Chondrocyte (in vitro differentiated cells): ENCODE results near the gene LMX1B. TPM values are rescaled to one million over a fixed set of nuclear protein-coding genes. Genes with fewer than 3 reads are reported as not detected.

ENCODE experiments used
- DNase-seq: peaks from one replicate; pipeline ENCODE4 v3.0.0; 2021; ENCODE audit warnings: mixed read lengths, low spot score
- H3K27ac Mint-ChIP-seq: one replicate; pipeline ENCODE4 v1.8.0; 2021; ENCODE audit warnings: mild to moderate bottlenecking, moderate library complexity, mixed read lengths; ENCODE audit not compliant: unreplicated experiment
- H3K27me3 Mint-ChIP-seq: 2 replicates; pipeline ENCODE4 v1.8.0; 2021; ENCODE audit warnings: low read depth, mixed read lengths
- H3K36me3 Mint-ChIP-seq: 2 replicates; pipeline ENCODE4 v1.8.0; 2021; ENCODE audit warnings: low read depth, mixed read lengths
- H3K4me1 Mint-ChIP-seq: 2 replicates; pipeline ENCODE4 v1.8.0; 2021; ENCODE audit warnings: low read depth, mild to moderate bottlenecking, mixed read lengths
- H3K4me3 Mint-ChIP-seq: one replicate; pipeline ENCODE4 v1.8.0; 2021; ENCODE audit warnings: mild to moderate bottlenecking, moderate library complexity, mixed read lengths; ENCODE audit not compliant: unreplicated experiment
- H3K9me3 Mint-ChIP-seq: 2 replicates; pipeline ENCODE4 v1.8.0; 2021; ENCODE audit warnings: low read depth, mixed read lengths
- CTCF ChIP-seq: fragments of 200-600 bp; sonication (generic); IDR thresholded peaks from 2 replicates; pipeline ENCODE4 v1.5.0; 2021; ENCODE audit warnings: antibody characterized with exemption, mild to moderate bottlenecking, moderate library complexity
- total RNA-seq: library from RNA; stranded (reverse); gene quantifications from 3 replicates; pipeline ENCODE4 v1.2.1, GENCODE V29; 2021

The LMX1B gene
- total RNA-seq, 1 donor from 2014 or later = not detected

GRCh38 chr9:126633881-126634558, 20.3 kb downstream of the LMX1B start:
- Mint-ChIP-seq H3K4me1 (peaks cover 4% of the 10 kb centered on the region), H3K9me3 (no peaks in the 10 kb centered on the region), H3K4me3 (no peak overlapping the region), H3K27ac (no peak overlapping the region), H3K27me3 (peaks cover 56% of the 10 kb centered on the region), H3K36me3 (peaks cover 1% of the 10 kb centered on the region)
- TF ChIP-seq CTCF = no peak
- DNase-seq = no peak

GRCh38 chr9:126635061-126635460, 21.3 kb downstream of the LMX1B start:
- peaks cover 53% of the 10 kb centered on the region for H3K27me3 Mint-ChIP-seq
- H3K4me3 Mint-ChIP-seq = no peak overlapping the region
- no peak for TF ChIP-seq CTCF
- DNase-seq = no peak
- H3K36me3 Mint-ChIP-seq = peaks cover 1% of the 10 kb centered on the region
- peaks cover 4% of the 10 kb centered on the region for H3K4me1 Mint-ChIP-seq
- H3K27ac Mint-ChIP-seq = no peak overlapping the region
- H3K9me3 Mint-ChIP-seq = no peaks in the 10 kb centered on the region

- no peak for DNase-seq
- no peak for TF ChIP-seq CTCF
- Mint-ChIP-seq H3K27me3 (peaks cover 52% of the 10 kb centered on the region), H3K9me3 (no peaks in the 10 kb centered on the region), H3K4me1 (peaks cover 4% of the 10 kb centered on the region), H3K36me3 (peaks cover 1% of the 10 kb centered on the region), H3K4me3 (no peak overlapping the region), H3K27ac (no peak overlapping the region)
These were observed 22.1 kb downstream of the LMX1B start for GRCh38 chr9:126635661-126636439.

GRCh38 chr9:126636983-126637798, 23.5 kb downstream of the LMX1B start:
- Mint-ChIP-seq H3K4me3 (no peak overlapping the region), H3K9me3 (no peaks in the 10 kb centered on the region), H3K4me1 (peaks cover 4% of the 10 kb centered on the region), H3K36me3 (peaks cover 1% of the 10 kb centered on the region), H3K27ac (no peak overlapping the region), H3K27me3 (peaks cover 56% of the 10 kb centered on the region)
- no peak for DNase-seq
- no peak for TF ChIP-seq CTCF

GRCh38 chr9:126638571-126639132, 24.9 kb downstream of the LMX1B start:
- Mint-ChIP-seq H3K9me3 (no peaks in the 10 kb centered on the region), H3K4me3 (peak overlapping the region; percentile 51), H3K36me3 (peaks cover 1% of the 10 kb centered on the region), H3K27me3 (peaks cover 59% of the 10 kb centered on the region), H3K27ac (no peak overlapping the region), H3K4me1 (peaks cover 4% of the 10 kb centered on the region)
- no peak for DNase-seq
- no peak for TF ChIP-seq CTCF
